Mammary epithelial cell (primary cell): ENCODE measurements around the gene APOC3.

ENCODE experiments used
- CTCF ChIP-seq, 2 donors: IDR thresholded peaks in 1 of 2; conservative IDR thresholded peaks in 1 of 2; 2 replicates each; pipeline ENCODE4 v1.5.1; 2011 to 2012; ENCODE audit warnings: inconsistent platforms in 2 of 2, low read length in 2 of 2, mild to moderate bottlenecking in 2 of 2, control low read depth in 1 of 2, low read depth in 1 of 2; ENCODE audit not compliant: insufficient read depth in 1 of 2; ENCODE audit errors: extremely low read depth in 1 of 2
- EZH2 ChIP-seq: IDR thresholded peaks from 2 replicates; pipeline ENCODE4 v1.6.1; 2012; ENCODE audit warnings: low read length, inconsistent platforms, borderline replicate concordance

DNA sequence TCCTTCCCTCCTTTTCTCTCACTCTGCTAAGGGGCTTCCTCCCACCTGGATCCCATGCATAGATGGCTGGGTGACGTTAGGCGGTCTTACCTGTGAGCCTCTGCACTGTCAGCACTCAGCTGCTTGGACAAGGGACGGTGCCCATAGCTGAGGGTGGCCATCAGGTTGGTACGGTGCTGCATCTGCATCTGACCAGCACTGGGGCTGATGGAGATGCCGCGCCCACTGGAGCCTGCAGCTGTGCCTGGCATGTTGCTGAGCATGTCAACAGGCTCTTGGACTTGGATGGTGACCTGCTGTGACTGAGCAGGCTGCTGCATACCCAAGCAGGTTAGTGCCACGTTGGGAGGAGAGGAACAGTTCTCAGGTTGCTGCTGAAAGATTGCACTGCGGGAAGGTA, 29.5 kb downstream of the APOC3 start:
- TF ChIP-seq CTCF (conservative IDR thresholded peaks at IDR 0.05 in 1 of 2, IDR thresholded peaks at IDR 0.05 in 1 of 2; ENCODE audit: extremely low read depth in 1 of 2, insufficient read depth in 1 of 2, low read depth in 1 of 2, low read length in 2 of 2): no peak
- TF ChIP-seq EZH2: no peak
